SK-N-MC (cell line): ENCODE measurements around the gene ART4.

Experiments
- EZH2 ChIP-seq: fragments of 200-600 bp; sonication (generic); IDR thresholded peaks from one replicate; pipeline ENCODE4 v1.6.1; 2017; ENCODE audit warnings: antibody characterized with exemption
- FOXP2 ChIP-seq: optimal IDR thresholded peaks from 2 replicates; pipeline ENCODE3; 2011; ENCODE audit warnings: mild to moderate bottlenecking, moderate library complexity; ENCODE audit not compliant: insufficient read depth; ENCODE audit errors: extremely low read length, control extremely low read depth
- POLR2AphosphoS5 ChIP-seq: IDR thresholded peaks from 2 replicates; pipeline ENCODE4 v1.6.1; 2012; ENCODE audit warnings: mild to moderate bottlenecking, low read depth, low read length, borderline replicate concordance

DNA sequence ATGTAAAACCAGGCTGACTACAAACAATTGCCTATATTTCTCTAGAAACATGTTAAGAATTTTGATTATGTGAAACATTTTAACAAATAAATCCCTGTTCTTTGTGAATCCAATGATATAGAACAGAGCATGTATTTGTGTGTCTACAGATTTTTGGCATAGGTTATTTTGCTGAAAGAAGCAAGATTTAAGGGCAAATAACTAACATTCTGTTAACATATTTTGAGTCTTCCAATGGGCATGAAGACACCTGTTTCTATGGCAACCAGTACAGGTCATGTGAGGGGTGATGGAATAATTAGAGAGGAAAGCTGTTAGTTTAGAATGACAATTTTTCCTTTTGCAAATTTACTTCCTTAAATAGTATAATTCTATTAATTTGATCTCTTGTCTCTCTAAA is 8.8 kb downstream of the ART4 start:
- TF ChIP-seq POLR2AphosphoS5 (no peak), EZH2 (no peak), FOXP2 (no peak)
